Transverse colon (tissue), 4 donors: ENCODE data around the gene GPLD1. TPM values are rescaled to one million over a fixed set of nuclear protein-coding genes. Genes with fewer than 3 reads are reported as not detected.

Source experiments
- DNase-seq: peaks from one replicate; pipeline ENCODE4 v3.0.0-alpha.2; 2019
- H3K27ac ChIP-seq, 4 donors: fragments of 200-600 bp; sonication (generic); 2 replicates each; pipeline ENCODE4 v1.5.1; 2016 to 2018; ENCODE audit warnings: inconsistent platforms in 4 of 4
- H3K27me3 ChIP-seq: fragments of 200-600 bp; sonication (generic); 2 replicates; pipeline ENCODE4 v1.5.1; 2017; ENCODE audit warnings: inconsistent platforms
- H3K36me3 ChIP-seq, 4 donors: fragments of 200-600 bp; sonication (generic); 2 replicates each; pipeline ENCODE4 v1.5.1; 2017 to 2019; ENCODE audit warnings: inconsistent platforms in 4 of 4
- H3K4me1 ChIP-seq, 4 donors: fragments of 200-600 bp; sonication (generic); 2 replicates each; pipeline ENCODE4 v1.5.1; 2017 to 2020; ENCODE audit warnings: inconsistent platforms in 4 of 4
- H3K4me3 ChIP-seq, 4 donors: fragments of 200-600 bp; sonication (generic); 1 replicate in 1 of 4; 2 replicates in 3 of 4; pipeline versions ENCODE4 v1.5.1 to v1.6.1; 2017 to 2019; ENCODE audit warnings: inconsistent platforms in 4 of 4
- H3K9me3 ChIP-seq, 2 donors: fragments of 200-600 bp; sonication (generic); 2 replicates each; pipeline ENCODE4 v1.5.1; 2017 to 2019; ENCODE audit warnings: inconsistent platforms in 2 of 2
- CTCF ChIP-seq, 5 experiments: fragments of 200-600 bp in 3 of 5; fragments of 450-650 bp in 2 of 5; sonication (generic) in 3 of 5; IDR thresholded peaks; 1 replicate in 2 of 5; 2 replicates in 3 of 5; pipeline ENCODE4 v1.5.1; 2016 to 2017; ENCODE audit warnings: antibody characterized with exemption in 5 of 5, inconsistent platforms in 3 of 5, mild to moderate bottlenecking in 2 of 5, moderate library complexity in 1 of 5
- EP300 ChIP-seq: sonication (generic); formaldehyde crosslinking; IDR thresholded peaks from one replicate; pipeline ENCODE4 v1.6.1; 2017; ENCODE audit warnings: antibody characterized with exemption, low read depth
- POLR2A ChIP-seq: fragments of 450-650 bp; IDR thresholded peaks from one replicate; pipeline ENCODE4 v1.6.1; 2016; ENCODE audit warnings: antibody characterized with exemption, mild to moderate bottlenecking, moderate library complexity
- POLR2AphosphoS5 ChIP-seq, 3 donors: sonication (generic); formaldehyde crosslinking; IDR thresholded peaks; one replicate each; pipeline ENCODE4 v1.6.1; 2016; ENCODE audit warnings: antibody characterized with exemption in 3 of 3
- WGBS, 2 donors: methylation state at CpG; one replicate each; pipeline ENCODE4 v1.1.5; 2018; ENCODE audit warnings: low coverage in 1 of 2; 5-methylcytosine and 5-hydroxymethylcytosine counted together
- in situ Hi-C, 4 donors: fragments of 200-750 bp; cut with MboI; loops; one replicate each; pipeline versions ENCODE4 v1.15.0 to v1.15.1; 2017; ENCODE audit warnings: low sequenced_read_pairs in 3 of 4, low pct_ligation_motif_present in 1 of 4, low pct_unique_long_range_greater_than_20kb in 1 of 4
- intact Hi-C: fragments of 100-400 bp; cut with DNase I; formaldehyde crosslinking; loops from one replicate; pipeline ENCODE4 v1.15.1; 2023; ENCODE audit warnings: low total_unique reads
- total RNA-seq, 4 donors: library from RNA; depleted of rRNA; stranded (reverse); fragments of >200 nt; gene quantifications; one replicate each; pipeline ENCODE4 v1.1.0, GENCODE V29; 2016

Gene GPLD1
- total RNA-seq, 4 donors from 2014 or later: 0.96 to 5.2 (median 1.4) TPM

- TF ChIP-seq POLR2AphosphoS5 (IDR thresholded peaks at IDR 0.05) (peak; percentile 7 to 20 (median 7)), CTCF (IDR thresholded peaks at IDR 0.05) (peak in 2 of 5 experiments; percentile 7 to 26), EP300 (no peak), POLR2A (peak; percentile 10)
- 1 to 7% methylated on average over 3 to 83 of the region's 93 CpGs for WGBS, 2 donors
- H3K36me3 ChIP-seq: no peaks in the 10 kb centered on the region
- H3K4me3 ChIP-seq: peak within 1 kb of the TSS; percentile 55 to 84 (median 70)
- H3K27me3 ChIP-seq: no peaks in the 10 kb centered on the region
- in situ Hi-C loops: no loop called here
- peaks cover 0 to 14% (median 13%) of the 10 kb centered on the region in 4 donors for H3K4me1 ChIP-seq
- H3K27ac ChIP-seq: peak within 1 kb of the TSS; percentile 84 to 88 (median 87)
- DNase-seq: peak; percentile 77
- intact Hi-C loops: no loop called here
- no peaks in the 10 kb centered on the region for H3K9me3 ChIP-seq
Measured at GRCh38 chr6:24494821-24495795, 5.7 kb upstream of the GPLD1 start, which contains the start of gene ALDH5A1. Gene ALDH5A1, plus strand, starts transcription at chr6:24494969. Its CDS starts 28 bp downstream, at chr6:24494997.

- in situ Hi-C loops: no loop called here
- no peak for DNase-seq
Measured at GRCh38 chr6:24493945-24494820, 4.8 kb upstream of the GPLD1 start.

GRCh38 chr6:24492475-24492874 lies 3.1 kb upstream of the GPLD1 start:
- H3K4me3 ChIP-seq: no peak overlapping the region
- H3K4me1 ChIP-seq: peaks cover 0 to 14% (median 13%) of the 10 kb centered on the region in 4 donors
- H3K27me3 ChIP-seq: no peaks in the 10 kb centered on the region
- no peak overlapping the region for H3K27ac ChIP-seq
- no peaks in the 10 kb centered on the region for H3K9me3 ChIP-seq
- intact Hi-C loops: no loop called here
- TF ChIP-seq CTCF (IDR thresholded peaks at IDR 0.05) (peak in 1 of 5 experiments; percentile 11), EP300 (no peak)
- no peaks in the 10 kb centered on the region for H3K36me3 ChIP-seq
- 83 to 100% methylated on average over 1 to 3 of the region's 3 CpGs for WGBS, 2 donors
- DNase-seq: peak; percentile 23
- in situ Hi-C loops: no loop called here

More at GRCh38 chr6:24493945-24494820, 4.8 kb upstream of the GPLD1 start:
- Histone ChIP-seq H3K4me1 (peaks cover 0 to 14% (median 13%) of the 10 kb centered on the region in 4 donors), H3K4me3 (peak overlapping the region; percentile 55 to 84 (median 70)), H3K27ac (peak overlapping the region; percentile 84 to 88 (median 87)), H3K9me3 (no peaks in the 10 kb centered on the region), H3K27me3 (no peaks in the 10 kb centered on the region), H3K36me3 (no peaks in the 10 kb centered on the region)
- TF ChIP-seq POLR2A (no peak), CTCF (IDR thresholded peaks at IDR 0.05) (no peak), POLR2AphosphoS5 (IDR thresholded peaks at IDR 0.05) (no peak), EP300 (no peak)
- intact Hi-C loops: no loop called here
- WGBS, 2 donors: 18 to 70% methylated on average over 1 to 32 of the region's 36 CpGs

GRCh38 chr6:24490948-24491347 lies 1.6 kb upstream of the GPLD1 start:
- in situ Hi-C loops (no loop called here), intact Hi-C loops (no loop called here)
- Histone ChIP-seq H3K4me1 (peaks cover 0 to 14% (median 12%) of the 10 kb centered on the region in 4 donors), H3K27me3 (no peaks in the 10 kb centered on the region), H3K9me3 (no peaks in the 10 kb centered on the region), H3K4me3 (no peak overlapping the region), H3K36me3 (no peaks in the 10 kb centered on the region), H3K27ac (no peak overlapping the region)
- no peak for DNase-seq
- TF ChIP-seq EP300: no peak
- TF ChIP-seq CTCF (IDR thresholded peaks at IDR 0.05): no peak
- TF ChIP-seq POLR2AphosphoS5 (IDR thresholded peaks at IDR 0.05): no peak
- TF ChIP-seq POLR2A: no peak
- WGBS, 2 donors: 90 to 96% methylated on average over 3 to 4 of the region's 4 CpGs
